HG03280 (cell line): Measurements from ENCODE around the gene RASSF10.

Experiments
- ATAC-seq: cut with Tn5 transposase; IDR thresholded peaks from one replicate; pipeline ENCODE4 v1.9.1; 2021; ENCODE audit warnings: mild to moderate bottlenecking, moderate library complexity; ENCODE audit not compliant: unreplicated experiment

The RASSF10 gene

GRCh38 chr11:13008625-13009475 lies at the start of gene RASSF10:
TSS of gene RASSF10 (plus strand) at chr11:13009316. CDS start at chr11:13009577, 261 bp downstream.
- ATAC-seq = no peak

- no peak for ATAC-seq
Measured at GRCh38 chr11:12961615-12962014, 47.5 kb upstream of the RASSF10 start.

- ATAC-seq = no peak
Measured at GRCh38 chr11:12962306-12962705, 46.8 kb upstream of the RASSF10 start.

- no peak for ATAC-seq
Measured at GRCh38 chr11:12963051-12963450, 46.1 kb upstream of the RASSF10 start.

GRCh38 chr11:12963792-12964536 lies 45.2 kb upstream of the RASSF10 start:
- peak; percentile 75 for ATAC-seq

- ATAC-seq = no peak
Measured at GRCh38 chr11:12964650-12965049, 44.5 kb upstream of the RASSF10 start.

- no peak for ATAC-seq
Measured at GRCh38 chr11:12966002-12966401, 43.1 kb upstream of the RASSF10 start.

GRCh38 chr11:12968101-12968500 lies 41.0 kb upstream of the RASSF10 start:
- ATAC-seq = no peak

- ATAC-seq = no peak
Measured at GRCh38 chr11:12968826-12969225, 40.3 kb upstream of the RASSF10 start.

- ATAC-seq = no peak
Measured at GRCh38 chr11:12971955-12972354, 37.2 kb upstream of the RASSF10 start.

GRCh38 chr11:12973528-12974181 lies 35.5 kb upstream of the RASSF10 start:
- no peak for ATAC-seq

GRCh38 chr11:12975195-12975594 lies 33.9 kb upstream of the RASSF10 start:
- no peak for ATAC-seq

GRCh38 chr11:12979928-12980689 lies 29.0 kb upstream of the RASSF10 start:
- no peak for ATAC-seq

GRCh38 chr11:12981676-12982522 lies 27.2 kb upstream of the RASSF10 start:
- no peak for ATAC-seq

GRCh38 chr11:12983336-12983735 lies 25.8 kb upstream of the RASSF10 start:
- no peak for ATAC-seq

GRCh38 chr11:12986194-12986898 lies 22.8 kb upstream of the RASSF10 start:
- no peak for ATAC-seq

- ATAC-seq = no peak
Measured at GRCh38 chr11:12989428-12990161, 19.5 kb upstream of the RASSF10 start.

- no peak for ATAC-seq
Measured at GRCh38 chr11:12990162-12990480, 19.0 kb upstream of the RASSF10 start.

- no peak for ATAC-seq
Measured at GRCh38 chr11:12991426-12991825, 17.7 kb upstream of the RASSF10 start.
